GM12878 (cell line): ENCODE results near the gene ASRGL1. TPM values are rescaled to one million over a fixed set of nuclear protein-coding genes. Genes with fewer than 3 reads are reported as not detected.
A peak's percentile ranks its signal among the peaks of the same experiment; 100 is the strongest.
"Not testable (repeated sequence)": the region's sequence is repeated elsewhere in the genome, so short reads cannot be mapped to it uniquely, and the experiment has no call there.

Source experiments
- ATAC-seq: fragments of 200-7000 bp; cut with Tn5 transposase; 3 replicates; pipeline ENCODE4 v1.9.1; 2020; ENCODE audit warnings: mild to moderate bottlenecking, moderate library complexity
- BruUV-seq: library from RNA; stranded (reverse); fragments of 400-500 nt; replicated peaks from 2 replicates; lab custom pipeline; 2021; lab: Mats Ljungman, UMichigan
- CTCF ChIA-PET: fragments of 300-600 bp; sonication (Branson Sonifier 250); formaldehyde crosslinking; extraction: SDS; loops from one replicate; lab custom pipeline; 2021; ENCODE audit warnings: inconsistent platforms; lab: Yijun Ruan, JAX
- POLR2A ChIA-PET: fragments of 350-600 bp; formaldehyde crosslinking; extraction: SDS; loops from one replicate; lab custom pipeline; 2021; ENCODE audit warnings: inconsistent platforms; lab: Charles Lee
- RAD21 ChIA-PET: fragments of 300-600 bp; sonication (Branson Sonifier 250); formaldehyde crosslinking; loops from one replicate; lab custom pipeline; 2023; ENCODE audit warnings: antibody characterized with exemption; ENCODE audit not compliant: unreplicated experiment; lab: Charles Lee
- SMC1A ChIA-PET: fragments of 300-600 bp; sonication (Branson Sonifier 250); formaldehyde crosslinking; loops from one replicate; lab custom pipeline; 2023; ENCODE audit not compliant: unreplicated experiment, uncharacterized antibody; lab: Charles Lee
- DNase-seq: peaks from one replicate; pipeline ENCODE4 v3.0.0-alpha.2; 2011; ENCODE audit warnings: low read depth, low spot score
- FAIRE-seq: peaks from 3 replicates; lab custom pipeline; 2011; peaks lifted over from hg19 to GRCh38; lab: Jason Lieb, UNC
- H2AFZ ChIP-seq: 2 replicates; pipeline ENCODE4 v1.6.0; 2011; ENCODE audit warnings: low read depth, low read length, control low read depth; ENCODE audit not compliant: control insufficient read depth
- H3K27ac ChIP-seq: 2 replicates; pipeline ENCODE4 v1.5.1; 2011; ENCODE audit warnings: control low read depth; ENCODE audit not compliant: control insufficient read depth, insufficient read depth
- H3K27me3 ChIP-seq, 2 experiments: replicated peaks in 1 of 2; 2 replicates each; pipeline versions ENCODE4 v1.6.0 to v1.6.1; 2011; ENCODE audit warnings: low read length in 1 of 2; ENCODE audit not compliant: control insufficient read depth in 2 of 2, insufficient read depth in 2 of 2
- H3K36me3 ChIP-seq, 2 experiments: 2 replicates each; pipeline ENCODE4 v1.5.1; 2011; ENCODE audit warnings: low read length in 1 of 2; ENCODE audit not compliant: control insufficient read depth in 2 of 2, insufficient read depth in 2 of 2
- H3K4me1 ChIP-seq: 2 replicates; pipeline ENCODE4 v1.6.1; 2011; ENCODE audit warnings: mild to moderate bottlenecking, low read length, moderate library complexity, mixed read lengths; ENCODE audit not compliant: control insufficient read depth, insufficient read depth
- H3K4me2 ChIP-seq: 2 replicates; pipeline ENCODE4 v1.6.0; 2011; ENCODE audit warnings: control low read depth; ENCODE audit not compliant: control insufficient read depth, insufficient read depth
- H3K4me3 ChIP-seq: fragments of 200-600 bp; sonication (generic); 2 replicates; pipeline ENCODE4 v1.5.1; 2016
- H3K79me2 ChIP-seq: 2 replicates; pipeline ENCODE4 v1.6.0; 2011; ENCODE audit warnings: low read length; ENCODE audit not compliant: control insufficient read depth, insufficient read depth
- H3K9ac ChIP-seq: 2 replicates; pipeline ENCODE4 v1.8.0; 2011; ENCODE audit warnings: low read length, control low read depth, mixed read lengths; ENCODE audit not compliant: control insufficient read depth, insufficient read depth
- H3K9me3 ChIP-seq: replicated peaks from 3 replicates; pipeline ENCODE4 v1.5.1; 2011; ENCODE audit warnings: mild to moderate bottlenecking, low read length; ENCODE audit not compliant: control insufficient read depth, insufficient read depth
- H4K20me1 ChIP-seq: 2 replicates; pipeline ENCODE4 v1.6.0; 2011; ENCODE audit not compliant: control insufficient read depth, insufficient read depth
- POU2F2 ChIP-seq: IDR thresholded peaks from 3 replicates; pipeline ENCODE4 v1.6.1; 2011; ENCODE audit warnings: low read depth, mild to moderate bottlenecking, low read length, borderline replicate concordance
- RAD21 ChIP-seq: IDR thresholded peaks from 2 replicates; pipeline ENCODE4 v1.6.1; 2011; ENCODE audit warnings: mild to moderate bottlenecking, low read depth, low read length, moderate library complexity; ENCODE audit not compliant: insufficient read depth
- RB1 ChIP-seq: fragments of 450-650 bp; formaldehyde crosslinking; IDR thresholded peaks from 2 replicates; pipeline ENCODE4 v1.6.1; 2017; ENCODE audit warnings: mild to moderate bottlenecking, borderline replicate concordance
- SMC3 ChIP-seq: IDR thresholded peaks from 2 replicates; pipeline ENCODE4 v1.6.1; 2011; ENCODE audit warnings: low read length, improper control_type of control experiment, borderline replicate concordance
- YY1 ChIP-seq: IDR thresholded peaks from 2 replicates; pipeline ENCODE4 v1.6.1; 2011; ENCODE audit warnings: low read depth, mild to moderate bottlenecking, low read length
- WGBS: methylation state at CpG from one replicate; pipeline ENCODE4 v1.1.6; 2016; ENCODE audit warnings: low lambda C conversion rate; ENCODE audit not compliant: insufficient replicate concordance, insufficient coverage; ENCODE audit errors: missing lambda C conversion rate; 5-methylcytosine and 5-hydroxymethylcytosine counted together
- in situ Hi-C: fragments of 300-500 bp; cut with MboI; formaldehyde crosslinking; loops from 9 replicates; pipeline ENCODE4 v1.14.3; 2018; ENCODE audit warnings: mixed read lengths
- intact Hi-C: fragments of 100-400 bp; cut with micrococcal nuclease; formaldehyde crosslinking; loops from one replicate; pipeline ENCODE4 v1.14.2; 2022; ENCODE audit not compliant: unreplicated experiment
- polyA plus RNA-seq, 11 experiments: library from polyadenylated mRNA; depleted of rRNA in 4 of 11; unstranded in 6 of 11; stranded (reverse) in 5 of 11; fragments of >200 nt; fragmentation: Nextera tagmentation in 4 of 11; fragmentation: Illumina TruSeq in 1 of 11; extraction: Ambion mirVana in 4 of 11; extraction: Trizol in 1 of 11; gene quantifications; 1 replicate in 1 of 11; 2 replicates in 10 of 11; pipeline versions ENCODE4 v1.2.1 to v1.2.3, GENCODE V29; 2011 to 2016; ENCODE audit warnings: inconsistent platforms in 2 of 11, missing spikeins in 2 of 11, low read depth in 1 of 11
- total RNA-seq, 4 experiments: library from RNA; depleted of rRNA in 3 of 4; stranded (reverse); fragments of >200 nt in 3 of 4; fragmentation: Illumina TruSeq in 1 of 4; extraction: Trizol in 1 of 4; gene quantifications; 2 replicates each; pipeline versions ENCODE4 v1.2.1 to v1.2.3, GENCODE V29; 2013 to 2021
- TF ChIP-seq, protein P1 (sequence below), 3 experiments: IDR thresholded peaks in 2 of 3; conservative IDR thresholded peaks in 1 of 3; 2 replicates each; pipeline ENCODE4 v1.5.1; 2011; ENCODE audit warnings: low read depth in 3 of 3, low read length in 3 of 3, mild to moderate bottlenecking in 3 of 3, control low read depth in 2 of 3, moderate library complexity in 2 of 3, inconsistent platforms in 1 of 3, mixed read lengths in 1 of 3; ENCODE audit not compliant: control insufficient read depth in 2 of 3, insufficient read depth in 1 of 3; ENCODE audit errors: extremely low read depth in 1 of 3

Gene ASRGL1
- total and polyA plus RNA-seq, 10 of the 15 experiments (the other 5 are each of a cell fraction or from before 2014, with no cell fraction given): 0.97 to 24.5 (median 4.8) TPM

- H3K9me3 ChIP-seq, H3K9ac ChIP-seq, RAD21 ChIA-PET, DNase-seq, BruUV-seq, in situ Hi-C loops, H2AFZ ChIP-seq, H3K4me1 ChIP-seq, H3K27ac ChIP-seq, H3K27me3 ChIP-seq, H3K79me2 ChIP-seq, H3K36me3 ChIP-seq, H3K4me3 ChIP-seq, H3K4me2 ChIP-seq, POLR2A ChIA-PET, H4K20me1 ChIP-seq: not testable (repeated sequence)
- FAIRE-seq (peak; percentile 59), ATAC-seq (peak; percentile 88)
- TF ChIP-seq, protein P1, sequence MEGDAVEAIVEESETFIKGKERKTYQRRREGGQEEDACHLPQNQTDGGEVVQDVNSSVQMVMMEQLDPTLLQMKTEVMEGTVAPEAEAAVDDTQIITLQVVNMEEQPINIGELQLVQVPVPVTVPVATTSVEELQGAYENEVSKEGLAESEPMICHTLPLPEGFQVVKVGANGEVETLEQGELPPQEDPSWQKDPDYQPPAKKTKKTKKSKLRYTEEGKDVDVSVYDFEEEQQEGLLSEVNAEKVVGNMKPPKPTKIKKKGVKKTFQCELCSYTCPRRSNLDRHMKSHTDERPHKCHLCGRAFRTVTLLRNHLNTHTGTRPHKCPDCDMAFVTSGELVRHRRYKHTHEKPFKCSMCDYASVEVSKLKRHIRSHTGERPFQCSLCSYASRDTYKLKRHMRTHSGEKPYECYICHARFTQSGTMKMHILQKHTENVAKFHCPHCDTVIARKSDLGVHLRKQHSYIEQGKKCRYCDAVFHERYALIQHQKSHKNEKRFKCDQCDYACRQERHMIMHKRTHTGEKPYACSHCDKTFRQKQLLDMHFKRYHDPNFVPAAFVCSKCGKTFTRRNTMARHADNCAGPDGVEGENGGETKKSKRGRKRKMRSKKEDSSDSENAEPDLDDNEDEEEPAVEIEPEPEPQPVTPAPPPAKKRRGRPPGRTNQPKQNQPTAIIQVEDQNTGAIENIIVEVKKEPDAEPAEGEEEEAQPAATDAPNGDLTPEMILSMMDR (IDR thresholded peaks at IDR 0.05 in 2 of 3, conservative IDR thresholded peaks at IDR 0.05 in 1 of 3; ENCODE audit: control insufficient read depth in 2 of 3, extremely low read depth in 1 of 3, insufficient read depth in 1 of 3, low read depth in 3 of 3, low read length in 3 of 3): peak; percentile 56 to 77 (median 73)
- TF ChIP-seq POU2F2 (0 out of 3 replicates have a peak, but pooled peaks have one; percentile 15), SMC3 (peak; percentile 43; the same call in 1 of the 2 replicates), RAD21 (peak; percentile 80), RB1 (peak; percentile 52; the same call in 1 of the 2 replicates), YY1 (0 out of 2 replicates have a peak, but pooled peaks have one; percentile 29)
- 2% methylated on average over 12 of the region's 12 CpGs for WGBS
- intact Hi-C loops: loop anchor here (1.0 kb wide), 1 partner anchor 13 kb away; no protein-coding TSS in a partner anchor
- ChIA-PET SMC1A (interaction anchor here (0.9 to 1.6 kb wide), 6 partner anchors 10 to 162 kb away, joined by 3 to 8 read pairs (median 4); no protein-coding TSS in a partner anchor), CTCF (interaction anchor here (0.9 to 1.9 kb wide), 12 partner anchors 9 to 249 kb away, joined by 3 to 33 read pairs (median 6); partner anchors contain the start of gene ASRGL1)
These were observed 43.6 kb downstream of the ASRGL1 start for GRCh38 chr11:62380821-62381245.
